HUES64 (cell line): Measurements from ENCODE around the gene PLCB2.

Source experiments
- H3K27ac ChIP-seq: 2 replicates; pipeline ENCODE4 v1.7.0; 2013; ENCODE audit warnings: low read depth, low read length, inconsistent platforms
- H3K27me3 ChIP-seq: 2 replicates; pipeline ENCODE4 v1.6.1; 2013; ENCODE audit warnings: mild to moderate bottlenecking, low read length; ENCODE audit not compliant: insufficient read depth
- H3K36me3 ChIP-seq: 2 replicates; pipeline ENCODE4 v1.6.1; 2013; ENCODE audit warnings: mild to moderate bottlenecking, low read length; ENCODE audit not compliant: insufficient read depth
- H3K4me1 ChIP-seq: 2 replicates; pipeline ENCODE4 v1.6.1; 2013; ENCODE audit warnings: mild to moderate bottlenecking, low read length, moderate library complexity; ENCODE audit not compliant: insufficient read depth
- H3K4me3 ChIP-seq: 2 replicates; pipeline ENCODE4 v1.5.1; 2013; ENCODE audit warnings: mild to moderate bottlenecking, low read length, moderate library complexity
- H3K9ac ChIP-seq: 2 replicates; pipeline ENCODE4 v1.6.1; 2013; ENCODE audit warnings: mild to moderate bottlenecking, low read depth, low read length
- H3K9me3 ChIP-seq: 2 replicates; pipeline ENCODE4 v1.6.1; 2013; ENCODE audit warnings: low read depth, low read length; ENCODE audit not compliant: insufficient read depth
- whole genome bisulfite sequencing: fragments of 150-250, 120-280 bp; methylation state at CpG from one replicate; pipeline ENCODE4 v1.1.7; 2013; ENCODE audit warnings: missing lambda C conversion rate; 5-methylcytosine and 5-hydroxymethylcytosine counted together

The PLCB2 gene

GRCh38 chr15:40310001-40310959 is 2.5 kb upstream of the PLCB2 start:
- Histone ChIP-seq H3K9me3 (no peaks in the 10 kb centered on the region), H3K27me3 (peaks cover 19% of the 10 kb centered on the region; the same call in 1 of the 2 replicates), H3K36me3 (no peaks in the 10 kb centered on the region), H3K4me3 (no peak overlapping the region), H3K27ac (no peak overlapping the region), H3K4me1 (peaks cover 30% of the 10 kb centered on the region), H3K9ac (no peak overlapping the region)
- 20% methylated on average over 4 of the region's 4 CpGs for WGBS

- no peaks in the 10 kb centered on the region for H3K36me3 ChIP-seq
- no peaks in the 10 kb centered on the region for H3K9me3 ChIP-seq
- H3K27ac ChIP-seq = no peak overlapping the region
- H3K27me3 ChIP-seq = peaks cover 19% of the 10 kb centered on the region; the same call in 1 of the 2 replicates
- no peak overlapping the region for H3K9ac ChIP-seq
- peaks cover 30% of the 10 kb centered on the region for H3K4me1 ChIP-seq
- no peak overlapping the region for H3K4me3 ChIP-seq
- WGBS = 66% methylated on average over 8 of the region's 8 CpGs
These were observed 1.7 kb upstream of the PLCB2 start for GRCh38 chr15:40309344-40309862.

- peak overlapping the region; percentile 21; the same call in 1 of the 2 replicates for H3K9ac ChIP-seq
- H3K36me3 ChIP-seq = no peaks in the 10 kb centered on the region
- peaks cover 26% of the 10 kb centered on the region for H3K4me1 ChIP-seq
- WGBS = 58% methylated on average over 5 of the region's 7 CpGs
- H3K27me3 ChIP-seq = peaks cover 12% of the 10 kb centered on the region; the same call in 1 of the 2 replicates
- H3K4me3 ChIP-seq = no peak overlapping the region
- H3K27ac ChIP-seq = no peak overlapping the region
- H3K9me3 ChIP-seq = no peaks in the 10 kb centered on the region
These were observed 827 bp downstream of the PLCB2 start for GRCh38 chr15:40306908-40307307.

- peaks cover 28% of the 10 kb centered on the region for H3K4me1 ChIP-seq
- no peak overlapping the region for H3K27ac ChIP-seq
- H3K4me3 ChIP-seq = no peak overlapping the region
- 89% methylated on average over 5 of the region's 5 CpGs for WGBS
- H3K27me3 ChIP-seq = 0 out of 2 replicates have a peak, but pooled peaks cover 8% of the 10 kb centered on the region
- no peak overlapping the region for H3K9ac ChIP-seq
- no peaks in the 10 kb centered on the region for H3K9me3 ChIP-seq
- H3K36me3 ChIP-seq = no peaks in the 10 kb centered on the region
These were observed 1.4 kb downstream of the PLCB2 start for GRCh38 chr15:40306371-40306770.

GRCh38 chr15:40305281-40305680 is 2.5 kb downstream of the PLCB2 start:
- peaks cover 2% of the 10 kb centered on the region; the same call in 1 of the 2 replicates for H3K9me3 ChIP-seq
- peaks cover 32% of the 10 kb centered on the region for H3K4me1 ChIP-seq
- no peak overlapping the region for H3K4me3 ChIP-seq
- 0 out of 2 replicates have a peak, but pooled peaks cover 3% of the 10 kb centered on the region for H3K27me3 ChIP-seq
- 86% methylated on average over 4 of the region's 4 CpGs for WGBS
- no peaks in the 10 kb centered on the region for H3K36me3 ChIP-seq
- no peak overlapping the region for H3K9ac ChIP-seq
- no peak overlapping the region for H3K27ac ChIP-seq

GRCh38 chr15:40303576-40303975 is 4.2 kb downstream of the PLCB2 start:
- Histone ChIP-seq H3K4me1 (peaks cover 22% of the 10 kb centered on the region), H3K36me3 (no peaks in the 10 kb centered on the region), H3K27me3 (no peaks in the 10 kb centered on the region), H3K9ac (no peak overlapping the region), H3K4me3 (no peak overlapping the region), H3K27ac (no peak overlapping the region), H3K9me3 (peaks cover 3% of the 10 kb centered on the region; the same call in 1 of the 2 replicates)
- WGBS = 74% methylated on average over 2 of the region's 2 CpGs

- Histone ChIP-seq H3K27ac (no peak overlapping the region), H3K9me3 (peaks cover 3% of the 10 kb centered on the region; the same call in 1 of the 2 replicates), H3K9ac (no peak overlapping the region), H3K27me3 (no peaks in the 10 kb centered on the region), H3K36me3 (no peaks in the 10 kb centered on the region), H3K4me3 (no peak overlapping the region), H3K4me1 (peaks cover 19% of the 10 kb centered on the region)
- WGBS = 95% methylated on average over 10 of the region's 11 CpGs
These were observed 4.8 kb downstream of the PLCB2 start for GRCh38 chr15:40302981-40303380.

- no peak overlapping the region for H3K4me3 ChIP-seq
- no peak overlapping the region for H3K9ac ChIP-seq
- H3K36me3 ChIP-seq = no peaks in the 10 kb centered on the region
- no peaks in the 10 kb centered on the region for H3K27me3 ChIP-seq
- peaks cover 14% of the 10 kb centered on the region for H3K4me1 ChIP-seq
- 95% methylated on average over 19 of the region's 19 CpGs for WGBS
- H3K27ac ChIP-seq = no peak overlapping the region
- H3K9me3 ChIP-seq = peaks cover 3% of the 10 kb centered on the region; the same call in 1 of the 2 replicates
These were observed 5.3 kb downstream of the PLCB2 start for GRCh38 chr15:40302288-40302886.

GRCh38 chr15:40301467-40302179 is 6.1 kb downstream of the PLCB2 start:
- H3K36me3 ChIP-seq = no peaks in the 10 kb centered on the region
- WGBS = 71% methylated on average over 12 of the region's 12 CpGs
- no peak overlapping the region for H3K4me3 ChIP-seq
- H3K9me3 ChIP-seq = peaks cover 3% of the 10 kb centered on the region; the same call in 1 of the 2 replicates
- H3K9ac ChIP-seq = peak overlapping the region; percentile 43; the same call in 1 of the 2 replicates
- 0 out of 2 replicates have a peak, but pooled peaks cover 7% of the 10 kb centered on the region for H3K4me1 ChIP-seq
- H3K27me3 ChIP-seq = no peaks in the 10 kb centered on the region
- no peak overlapping the region for H3K27ac ChIP-seq

GRCh38 chr15:40300771-40301170 is 7.0 kb downstream of the PLCB2 start:
- Histone ChIP-seq H3K36me3 (no peaks in the 10 kb centered on the region), H3K27me3 (no peaks in the 10 kb centered on the region), H3K27ac (no peak overlapping the region), H3K4me3 (no peak overlapping the region), H3K9me3 (peaks cover 3% of the 10 kb centered on the region; the same call in 1 of the 2 replicates), H3K9ac (no peak overlapping the region), H3K4me1 (0 out of 2 replicates have a peak, but pooled peaks cover 6% of the 10 kb centered on the region)
- WGBS = 73% methylated on average over 2 of the region's 2 CpGs
